Measurements from ENCODE around the gene MECR.

Gene MECR, protein sequence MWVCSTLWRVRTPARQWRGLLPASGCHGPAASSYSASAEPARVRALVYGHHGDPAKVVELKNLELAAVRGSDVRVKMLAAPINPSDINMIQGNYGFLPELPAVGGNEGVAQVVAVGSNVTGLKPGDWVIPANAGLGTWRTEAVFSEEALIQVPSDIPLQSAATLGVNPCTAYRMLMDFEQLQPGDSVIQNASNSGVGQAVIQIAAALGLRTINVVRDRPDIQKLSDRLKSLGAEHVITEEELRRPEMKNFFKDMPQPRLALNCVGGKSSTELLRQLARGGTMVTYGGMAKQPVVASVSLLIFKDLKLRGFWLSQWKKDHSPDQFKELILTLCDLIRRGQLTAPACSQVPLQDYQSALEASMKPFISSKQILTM

DNA sequence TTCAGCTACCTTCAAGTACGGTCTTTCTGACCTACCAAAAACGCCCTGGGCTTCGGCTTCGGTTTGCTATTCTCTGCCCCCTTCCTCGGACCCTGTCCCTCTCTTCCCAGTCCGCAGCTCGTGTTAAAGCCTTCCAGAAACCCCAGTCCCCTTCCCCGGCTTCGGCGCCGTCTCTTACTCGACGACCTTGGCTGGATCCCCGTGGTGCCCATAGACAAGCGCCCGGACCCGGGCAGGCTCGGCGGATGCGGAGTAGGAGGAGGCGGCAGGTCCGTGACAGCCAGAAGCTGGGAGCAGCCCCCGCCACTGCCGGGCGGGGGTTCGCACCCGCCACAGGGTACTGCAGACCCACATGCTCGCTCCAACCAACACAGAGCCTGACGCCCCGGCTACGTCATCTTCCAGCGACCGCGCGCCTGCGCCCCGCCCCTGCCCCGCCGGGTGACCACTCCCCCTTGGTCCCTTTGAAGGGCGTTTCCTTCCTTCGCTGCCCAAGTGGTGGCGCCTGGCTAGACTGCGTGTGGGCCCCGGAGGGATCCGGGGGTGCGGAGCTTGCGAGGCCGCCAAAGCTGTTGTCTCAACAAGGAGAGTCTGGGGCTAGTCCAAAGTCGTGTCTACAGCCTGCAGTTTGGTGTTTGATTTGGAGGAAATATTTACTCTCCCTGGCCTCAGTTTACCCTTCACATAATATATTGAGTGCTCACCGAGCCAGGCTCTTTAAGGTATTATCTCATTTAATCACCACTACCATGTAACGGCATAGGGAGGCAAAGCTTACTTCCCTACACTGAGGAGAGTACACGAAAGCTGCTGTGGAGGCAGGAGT, at the start of gene MECR:
TSS of gene MECR (minus strand) at position 382 of the 826 bp plus-strand sequence. CDS start at position 354, 28 bp downstream.
- peak; percentile 89 for DNase-seq

DNA sequence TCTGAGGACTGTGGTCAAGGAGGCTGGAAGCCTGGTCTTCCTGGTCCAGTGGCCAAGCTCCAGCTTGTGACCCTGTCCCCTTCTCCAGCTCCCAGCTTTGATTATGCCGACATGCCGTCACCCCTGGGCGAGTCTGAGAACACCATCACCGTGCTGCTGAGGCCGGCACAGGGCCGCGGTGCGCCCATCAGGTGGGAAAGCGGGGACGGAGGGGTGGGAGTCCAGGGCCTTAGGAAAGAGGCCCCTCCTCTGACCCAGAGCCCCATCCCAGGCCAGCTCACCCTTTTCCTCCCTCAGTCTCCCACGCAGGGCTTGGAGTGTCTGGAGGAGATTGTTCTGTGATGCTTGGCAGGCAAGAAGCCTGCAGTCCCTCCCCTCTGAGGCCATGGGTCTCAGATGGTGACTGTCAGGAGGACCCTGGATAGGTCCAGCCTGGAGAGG, 49.2 kb upstream of the MECR start:
- DNase-seq: no peak

DNA sequence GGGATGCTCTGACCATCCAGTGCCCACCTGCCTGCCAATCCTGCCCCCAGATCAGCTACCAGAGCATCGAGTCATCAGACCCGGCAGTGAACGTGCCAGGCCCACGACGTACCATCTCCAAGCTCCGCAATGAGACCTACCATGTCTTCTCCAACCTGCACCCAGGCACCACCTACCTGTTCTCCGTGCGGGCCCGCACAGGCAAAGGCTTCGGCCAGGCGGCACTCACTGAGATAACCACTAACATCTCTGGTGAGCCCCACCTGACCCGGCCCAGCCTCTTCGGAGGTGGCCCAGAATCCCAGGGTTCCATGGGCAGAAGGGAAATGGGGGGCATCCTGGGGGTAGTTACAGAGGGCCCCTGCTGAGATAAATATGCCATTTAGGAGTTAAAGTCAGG, 48.7 kb upstream of the MECR start:
- no peak for DNase-seq

GRCh38 chr1:29278124-29278523, 47.4 kb upstream of the MECR start:
- no peak for DNase-seq

DNA sequence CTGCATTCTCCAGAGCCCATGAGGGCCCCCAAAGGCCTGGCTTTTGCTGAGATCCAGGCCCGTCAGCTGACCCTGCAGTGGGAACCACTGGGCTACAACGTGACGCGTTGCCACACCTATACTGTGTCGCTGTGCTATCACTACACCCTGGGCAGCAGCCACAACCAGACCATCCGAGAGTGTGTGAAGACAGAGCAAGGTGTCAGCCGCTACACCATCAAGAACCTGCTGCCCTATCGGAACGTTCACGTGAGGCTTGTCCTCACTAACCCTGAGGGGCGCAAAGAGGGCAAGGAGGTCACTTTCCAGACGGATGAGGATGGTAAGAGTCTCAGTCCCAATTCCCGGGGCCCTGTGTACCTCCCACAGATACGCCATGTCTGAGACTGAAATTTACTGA, 44.7 kb upstream of the MECR start:
- no peak for DNase-seq

DNA sequence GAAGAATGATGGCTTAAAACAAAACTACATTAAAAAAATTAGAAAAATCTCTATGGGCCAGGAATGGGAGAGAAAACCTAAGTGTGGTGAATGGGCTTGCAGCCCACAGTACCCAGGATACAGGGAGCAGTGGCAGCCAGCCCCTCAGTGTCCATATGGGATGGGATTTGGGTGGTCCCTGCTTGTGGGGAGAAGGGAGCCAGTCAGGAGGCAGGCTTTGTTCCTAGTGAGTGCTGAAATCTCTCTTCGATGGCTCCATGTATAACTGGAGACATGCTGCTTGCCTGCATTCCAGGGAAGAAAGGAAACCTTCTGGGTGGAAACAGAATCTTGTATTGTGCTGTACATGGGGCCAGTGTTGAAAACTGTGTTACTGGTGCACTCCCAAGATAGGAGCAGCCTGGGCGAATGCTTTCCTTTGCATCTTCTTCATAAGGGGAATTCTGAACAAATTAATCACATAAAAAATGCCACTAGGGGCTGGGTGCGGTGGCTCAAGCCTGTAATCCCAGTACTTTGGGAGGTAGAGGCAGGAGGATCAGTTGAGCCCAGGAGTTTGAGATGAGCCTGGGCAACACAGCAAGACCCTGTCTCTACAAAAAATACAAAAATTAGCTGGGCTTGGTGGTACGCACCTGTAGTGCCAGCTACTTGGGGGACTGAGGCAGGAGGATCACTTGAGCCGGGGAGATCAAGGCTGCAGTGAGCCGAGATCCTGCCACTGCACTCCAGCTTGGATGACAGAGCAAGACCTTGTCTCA, 41.6 kb upstream of the MECR start:
- DNase-seq: no peak

DNA sequence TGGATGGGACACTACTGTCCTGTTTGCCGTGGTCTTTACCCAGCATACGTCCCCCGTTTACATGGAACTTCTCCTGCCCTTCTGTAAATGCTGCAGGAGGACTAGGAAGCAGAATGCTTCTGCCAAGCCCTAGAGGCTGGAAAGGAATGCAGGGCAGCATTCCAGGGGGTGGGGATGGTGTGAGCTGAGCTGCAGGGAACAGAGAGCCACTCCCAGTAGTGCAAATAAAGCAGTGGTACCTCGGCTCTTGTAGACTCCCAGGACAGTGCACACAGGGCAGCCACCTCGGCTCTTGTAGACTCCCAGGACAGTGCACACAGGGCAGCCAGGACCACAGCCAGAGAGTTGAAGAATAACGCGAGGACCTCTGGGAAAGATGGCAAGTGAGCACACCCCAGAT, 41.0 kb upstream of the MECR start:
- DNase-seq: no peak

GRCh38 chr1:29270929-29271521, 40.3 kb upstream of the MECR start:
- DNase-seq: no peak

- DNase-seq: no peak
These were observed 38.6 kb upstream of the MECR start for GRCh38 chr1:29269382-29269781.

GRCh38 chr1:29267321-29268070, 36.8 kb upstream of the MECR start:
- DNase-seq: no peak

DNA sequence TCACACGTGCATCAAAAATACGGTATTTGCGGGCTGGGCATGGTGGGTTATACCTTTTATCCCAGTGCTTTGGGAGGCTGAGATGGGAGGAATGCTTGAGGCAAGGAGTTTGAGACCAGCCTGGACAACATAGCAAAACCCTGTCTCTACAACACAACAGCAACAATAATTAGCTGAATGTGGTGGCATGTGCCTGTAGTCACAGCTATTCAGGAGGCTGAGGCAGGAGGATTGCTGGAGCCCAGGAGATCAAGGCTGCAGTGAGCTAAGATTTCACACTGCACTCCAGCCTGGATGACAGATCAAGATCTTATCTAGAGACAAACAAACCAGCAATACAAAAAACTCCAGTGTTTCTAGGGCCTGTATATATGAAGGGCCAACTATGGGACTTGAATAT, 36.2 kb upstream of the MECR start:
- DNase-seq: no peak

DNA sequence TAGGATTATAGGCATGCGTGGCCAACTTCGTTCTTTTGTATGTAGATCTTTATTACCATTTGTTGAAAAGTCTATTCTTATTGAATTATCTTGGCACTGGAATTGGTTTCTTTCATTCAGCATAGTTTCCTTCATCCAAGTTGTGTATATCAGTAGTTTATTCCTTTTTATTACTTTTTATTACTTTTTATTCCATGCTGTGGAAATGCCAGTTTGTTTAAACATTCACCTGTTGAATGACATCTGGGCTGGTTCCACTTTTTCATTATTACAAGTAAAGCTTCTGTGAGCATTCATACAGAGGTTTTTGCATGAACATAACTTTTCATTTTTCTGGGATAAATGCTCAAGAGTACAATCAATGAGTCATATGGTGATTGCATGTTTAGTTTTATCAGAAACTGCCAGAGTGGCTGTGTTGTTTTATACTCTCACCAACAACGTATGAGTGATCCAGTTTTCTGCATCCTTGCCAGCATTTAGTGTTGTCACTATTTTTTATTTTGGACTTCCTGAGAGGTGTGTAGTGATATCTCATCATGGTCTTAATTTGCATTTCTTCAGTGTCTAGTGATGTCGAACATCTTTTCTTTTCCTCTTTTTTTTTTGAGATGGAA, 34.1 kb upstream of the MECR start:
- no peak for DNase-seq

DNA sequence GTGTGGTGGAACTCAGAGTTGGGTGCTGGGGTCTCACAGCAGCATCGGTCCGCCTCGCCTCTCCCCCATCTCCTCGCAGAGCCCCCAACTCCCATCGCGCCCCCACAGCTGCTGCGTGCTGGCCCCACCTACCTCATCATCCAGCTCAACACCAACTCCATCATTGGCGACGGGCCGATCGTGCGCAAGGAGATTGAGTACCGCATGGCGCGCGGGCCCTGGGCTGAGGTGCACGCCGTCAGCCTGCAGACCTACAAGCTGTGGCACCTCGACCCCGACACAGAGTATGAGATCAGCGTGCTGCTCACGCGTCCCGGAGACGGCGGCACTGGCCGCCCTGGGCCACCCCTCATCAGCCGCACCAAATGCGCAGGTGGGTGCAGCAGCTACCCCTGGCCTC, 29.8 kb upstream of the MECR start:
- DNase-seq: no peak

GRCh38 chr1:29259802-29260441, 29.2 kb upstream of the MECR start:
- DNase-seq: no peak

- no peak for DNase-seq
These were observed 28.5 kb upstream of the MECR start for GRCh38 chr1:29258976-29259801.

DNA sequence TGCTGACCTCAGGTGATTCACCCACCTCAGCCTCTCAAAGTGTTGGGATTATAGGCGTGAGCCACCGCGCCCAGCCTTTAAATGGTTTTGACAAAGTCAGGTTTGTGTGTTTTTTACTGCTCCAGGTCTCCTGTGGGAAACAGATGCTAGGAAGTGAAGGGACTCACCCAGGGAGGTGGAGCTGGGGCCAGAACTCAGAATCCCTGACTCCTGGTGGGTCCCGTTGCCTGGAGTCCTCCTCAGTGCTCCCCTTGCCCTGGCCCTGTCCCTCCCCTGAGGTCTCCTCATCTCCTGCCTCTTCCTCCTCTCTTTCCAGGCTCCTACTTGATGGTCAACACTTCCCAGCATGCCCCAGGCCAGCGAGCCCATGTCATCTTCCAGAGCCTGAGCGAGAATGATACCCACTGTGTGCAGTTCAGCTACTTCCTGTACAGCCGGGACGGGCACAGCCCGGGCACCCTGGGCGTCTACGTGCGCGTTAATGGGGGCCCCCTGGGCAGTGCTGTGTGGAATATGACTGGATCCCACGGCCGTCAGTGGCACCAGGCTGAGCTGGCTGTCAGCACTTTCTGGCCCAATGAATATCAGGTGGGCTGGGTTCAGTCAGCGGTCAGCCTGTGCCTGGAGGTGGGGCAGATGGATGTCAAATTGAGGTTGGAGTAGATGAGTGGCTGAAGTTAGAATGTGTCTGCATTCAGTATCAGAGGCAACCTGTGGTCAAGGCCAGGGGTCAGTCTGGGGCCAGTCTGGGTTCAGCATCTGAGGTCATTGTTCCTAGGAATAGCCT, 27.6 kb upstream of the MECR start:
- DNase-seq: no peak

DNA sequence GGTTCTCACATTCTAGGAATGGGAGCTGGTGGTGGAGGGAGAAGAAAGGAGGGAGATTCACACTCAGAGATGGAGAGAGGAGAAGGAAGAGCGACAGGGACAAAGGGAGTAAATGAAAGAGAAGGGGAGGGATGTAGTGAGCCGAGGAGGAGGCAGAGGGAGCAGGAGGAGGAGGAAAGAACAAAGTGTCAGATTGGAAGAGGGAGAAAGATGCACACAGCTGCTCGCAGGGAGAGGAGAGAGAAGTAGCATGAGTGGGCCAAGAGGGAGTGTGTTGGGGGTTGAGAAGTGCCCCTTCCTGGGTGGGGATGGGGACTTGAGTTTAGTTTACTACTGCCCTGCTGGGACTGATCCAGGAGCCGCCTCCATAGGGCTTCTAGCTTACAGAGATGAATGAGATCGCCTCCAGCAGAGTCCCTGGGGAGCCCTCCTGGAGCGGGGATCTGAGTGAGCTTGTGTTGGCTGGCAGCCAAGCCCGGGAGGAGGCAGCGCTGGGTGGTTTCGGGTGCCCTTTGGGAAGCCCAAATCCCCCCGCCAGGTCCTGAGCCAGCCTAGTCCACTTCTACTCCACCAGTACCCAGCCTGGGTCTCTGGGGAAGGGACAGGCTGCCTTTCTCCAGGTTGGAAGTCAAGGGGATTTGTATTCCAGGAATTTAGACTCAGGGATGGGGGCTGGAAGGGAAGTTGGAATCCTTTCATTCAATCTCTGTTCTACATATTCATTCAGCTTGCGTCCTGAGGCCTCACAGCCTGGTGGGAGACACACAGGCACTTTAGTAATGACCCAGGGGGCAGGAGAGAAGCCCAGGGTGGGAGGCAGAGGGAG, 26.5 kb upstream of the MECR start:
- no peak for DNase-seq

DNA sequence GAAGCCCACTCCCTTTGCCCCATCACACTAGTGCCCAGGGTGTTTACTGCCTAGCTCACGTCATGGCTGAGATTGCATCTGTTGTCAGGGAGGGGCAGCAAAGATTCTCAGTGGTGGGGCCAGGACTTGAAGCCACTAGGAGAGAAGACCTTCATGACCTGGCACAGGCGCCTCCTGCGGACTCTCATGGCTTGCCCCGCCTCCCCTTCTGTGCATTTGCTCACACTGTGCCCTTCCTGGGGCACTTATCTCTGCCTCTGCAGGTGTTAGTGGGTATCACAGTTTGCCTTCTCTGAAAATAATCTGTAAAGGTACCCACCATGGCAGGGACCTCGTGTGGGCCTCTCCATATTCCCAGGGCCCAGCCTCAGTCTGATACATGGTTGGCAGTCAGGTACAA, 25.7 kb upstream of the MECR start:
- no peak for DNase-seq
